Neural progenitor cell (in vitro differentiated cells): ENCODE data around the gene OR8G5.

Experiments
- EZH2 ChIP-seq: fragments of 200-600 bp; sonication (generic); IDR thresholded peaks from 2 replicates; pipeline ENCODE4 v1.6.1; 2017; ENCODE audit warnings: antibody characterized with exemption, mild to moderate bottlenecking, moderate library complexity
- EZH2phosphoT487 ChIP-seq: fragments of 200-600 bp; sonication (generic); IDR thresholded peaks from 2 replicates; pipeline ENCODE4 v1.6.1; 2017; ENCODE audit warnings: antibody characterized with exemption
- TF ChIP-seq, protein P1 (sequence below): fragments of 200-600 bp; sonication (generic); IDR thresholded peaks from 2 replicates; pipeline ENCODE4 v1.5.1; 2017; ENCODE audit warnings: antibody characterized with exemption, mild to moderate bottlenecking

DNA sequence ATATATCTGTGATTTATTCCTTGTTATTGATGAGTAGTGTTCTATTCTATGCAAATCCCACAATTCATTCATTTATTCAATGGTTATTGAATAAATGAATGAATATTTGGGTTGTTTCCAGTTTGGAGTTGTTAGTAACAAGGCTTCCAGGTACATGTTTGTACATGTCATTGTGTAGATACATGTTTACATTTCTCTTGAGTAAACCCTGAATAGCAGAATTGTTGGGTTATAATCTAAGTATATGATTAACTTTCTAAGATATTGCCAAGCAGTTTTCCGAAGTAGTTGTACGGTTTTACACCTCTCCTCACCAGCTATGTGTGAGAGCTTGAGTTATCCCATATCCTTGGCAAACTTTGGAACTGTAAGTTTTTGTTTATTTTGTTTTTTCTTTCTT, 33.8 kb upstream of the OR8G5 start:
- TF ChIP-seq, protein P1, sequence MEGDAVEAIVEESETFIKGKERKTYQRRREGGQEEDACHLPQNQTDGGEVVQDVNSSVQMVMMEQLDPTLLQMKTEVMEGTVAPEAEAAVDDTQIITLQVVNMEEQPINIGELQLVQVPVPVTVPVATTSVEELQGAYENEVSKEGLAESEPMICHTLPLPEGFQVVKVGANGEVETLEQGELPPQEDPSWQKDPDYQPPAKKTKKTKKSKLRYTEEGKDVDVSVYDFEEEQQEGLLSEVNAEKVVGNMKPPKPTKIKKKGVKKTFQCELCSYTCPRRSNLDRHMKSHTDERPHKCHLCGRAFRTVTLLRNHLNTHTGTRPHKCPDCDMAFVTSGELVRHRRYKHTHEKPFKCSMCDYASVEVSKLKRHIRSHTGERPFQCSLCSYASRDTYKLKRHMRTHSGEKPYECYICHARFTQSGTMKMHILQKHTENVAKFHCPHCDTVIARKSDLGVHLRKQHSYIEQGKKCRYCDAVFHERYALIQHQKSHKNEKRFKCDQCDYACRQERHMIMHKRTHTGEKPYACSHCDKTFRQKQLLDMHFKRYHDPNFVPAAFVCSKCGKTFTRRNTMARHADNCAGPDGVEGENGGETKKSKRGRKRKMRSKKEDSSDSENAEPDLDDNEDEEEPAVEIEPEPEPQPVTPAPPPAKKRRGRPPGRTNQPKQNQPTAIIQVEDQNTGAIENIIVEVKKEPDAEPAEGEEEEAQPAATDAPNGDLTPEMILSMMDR, result no peak
- TF ChIP-seq EZH2, result no peak
- no peak for TF ChIP-seq EZH2phosphoT487
